Naive B cell (primary cell): ENCODE data around the gene TMEM74B. TPM values are rescaled to one million over a fixed set of nuclear protein-coding genes. Genes with fewer than 3 reads are reported as not detected.

Experiments
- ATAC-seq, 2 donors: fragments of 150-1000 bp; cut with Tn5 transposase; 2 replicates each; pipeline ENCODE4 v1.10.0; 2021; ENCODE audit warnings: low read depth in 2 of 2, mild to moderate bottlenecking in 2 of 2, moderate library complexity in 2 of 2
- DNase-seq: peaks from one replicate; pipeline ENCODE4 v3.0.0; 2022
- H3K27ac Mint-ChIP-seq, 6 donors: one replicate each; pipeline ENCODE4 v1.8.0; 2020 to 2022; ENCODE audit warnings: mild to moderate bottlenecking in 6 of 6, mixed read lengths in 6 of 6, moderate library complexity in 5 of 6, inconsistent platforms in 2 of 6
- H3K27me3 Mint-ChIP-seq, 3 donors: one replicate each; pipeline ENCODE4 v1.8.0; 2021 to 2022; ENCODE audit warnings: mixed read lengths in 3 of 3, mild to moderate bottlenecking in 1 of 3
- H3K36me3 Mint-ChIP-seq, 2 donors: one replicate each; pipeline ENCODE4 v1.8.0; 2020 to 2022; ENCODE audit warnings: mixed read lengths in 2 of 2, inconsistent platforms in 1 of 2, mild to moderate bottlenecking in 1 of 2
- H3K4me1 Mint-ChIP-seq, 3 donors: one replicate each; pipeline ENCODE4 v1.8.0; 2020 to 2022; ENCODE audit warnings: mixed read lengths in 3 of 3, inconsistent platforms in 1 of 3, mild to moderate bottlenecking in 1 of 3, moderate library complexity in 1 of 3
- H3K4me3 Mint-ChIP-seq, 8 donors: one replicate each; pipeline ENCODE4 v1.8.0; 2020 to 2022; ENCODE audit warnings: mild to moderate bottlenecking in 8 of 8, mixed read lengths in 8 of 8, moderate library complexity in 8 of 8, inconsistent platforms in 2 of 8
- H3K9me3 Mint-ChIP-seq, 7 donors: one replicate each; pipeline ENCODE4 v1.8.0; 2020 to 2022; ENCODE audit warnings: mixed read lengths in 7 of 7, mild to moderate bottlenecking in 5 of 7, inconsistent platforms in 2 of 7, moderate library complexity in 1 of 7
- polyA plus RNA-seq, 6 donors: library from polyadenylated mRNA; unstranded; fragments of 300-500 nt; fragmentation: Illumina TruSeq; gene quantifications; one replicate each; pipeline ENCODE4 v1.2.3, GENCODE V29; 2021; ENCODE audit warnings: low read depth in 6 of 6

The TMEM74B gene
- polyA plus RNA-seq, 6 donors from 2014 or later, result not detected

GRCh38 chr20:1212607-1213396 lies 28.0 kb upstream of the TMEM74B start:
- no peaks in the 10 kb centered on the region for H3K9me3 Mint-ChIP-seq
- H3K4me3 Mint-ChIP-seq, result peak overlapping the region in 1 of 8 donors; percentile 13
- no peaks in the 10 kb centered on the region for H3K36me3 Mint-ChIP-seq
- H3K27ac Mint-ChIP-seq, result peak overlapping the region in 1 of 6 donors; percentile 24
- peaks cover 0 to 6% (median 0%) of the 10 kb centered on the region in 3 donors for H3K4me1 Mint-ChIP-seq
- H3K27me3 Mint-ChIP-seq, result peaks cover 33 to 78% (median 58%) of the 10 kb centered on the region in 3 donors
- DNase-seq, result peak; percentile 41
- ATAC-seq, result peak; percentile 81 to 85

- ATAC-seq (no peak), DNase-seq (no peak)
- peaks cover 0 to 6% (median 0%) of the 10 kb centered on the region in 3 donors for H3K4me1 Mint-ChIP-seq
- H3K36me3 Mint-ChIP-seq, result no peaks in the 10 kb centered on the region
- no peak overlapping the region for H3K27ac Mint-ChIP-seq
- H3K4me3 Mint-ChIP-seq, result no peak overlapping the region
- H3K27me3 Mint-ChIP-seq, result peaks cover 33 to 76% (median 54%) of the 10 kb centered on the region in 3 donors
- peaks cover 0 to 3% (median 0%) of the 10 kb centered on the region in 7 donors for H3K9me3 Mint-ChIP-seq
These were observed 27.2 kb upstream of the TMEM74B start for GRCh38 chr20:1212023-1212422.

GRCh38 chr20:1210501-1210900 lies 25.7 kb upstream of the TMEM74B start:
- peaks cover 0 to 3% (median 0%) of the 10 kb centered on the region in 7 donors for H3K9me3 Mint-ChIP-seq
- H3K27ac Mint-ChIP-seq, result no peak overlapping the region
- ATAC-seq, result no peak
- DNase-seq, result no peak
- no peaks in the 10 kb centered on the region for H3K36me3 Mint-ChIP-seq
- peaks cover 0 to 6% (median 0%) of the 10 kb centered on the region in 3 donors for H3K4me1 Mint-ChIP-seq
- H3K27me3 Mint-ChIP-seq, result peaks cover 32 to 68% (median 52%) of the 10 kb centered on the region in 3 donors
- no peak overlapping the region for H3K4me3 Mint-ChIP-seq

- ATAC-seq, result no peak
- Mint-ChIP-seq H3K4me3 (peak overlapping the region in 1 of 8 donors; percentile 61), H3K36me3 (no peaks in the 10 kb centered on the region), H3K27ac (peak overlapping the region in 1 of 6 donors; percentile 47), H3K4me1 (peaks cover 0 to 6% (median 0%) of the 10 kb centered on the region in 3 donors), H3K9me3 (peaks cover 0 to 3% (median 0%) of the 10 kb centered on the region in 7 donors), H3K27me3 (peaks cover 28 to 66% (median 44%) of the 10 kb centered on the region in 3 donors)
- no peak for DNase-seq
These were observed 24.9 kb upstream of the TMEM74B start for GRCh38 chr20:1209447-1210387.

GRCh38 chr20:1207293-1207878 lies 22.6 kb upstream of the TMEM74B start:
- no peaks in the 10 kb centered on the region for H3K4me1 Mint-ChIP-seq
- ATAC-seq (no peak), DNase-seq (no peak)
- H3K36me3 Mint-ChIP-seq, result no peaks in the 10 kb centered on the region
- no peak overlapping the region for H3K27ac Mint-ChIP-seq
- no peak overlapping the region for H3K4me3 Mint-ChIP-seq
- H3K27me3 Mint-ChIP-seq, result peaks cover 30 to 53% (median 36%) of the 10 kb centered on the region in 3 donors
- H3K9me3 Mint-ChIP-seq, result peaks cover 0 to 3% (median 0%) of the 10 kb centered on the region in 7 donors

- DNase-seq, result no peak
- peaks cover 22 to 50% (median 27%) of the 10 kb centered on the region in 3 donors for H3K27me3 Mint-ChIP-seq
- peaks cover 0 to 3% (median 0%) of the 10 kb centered on the region in 7 donors for H3K9me3 Mint-ChIP-seq
- no peaks in the 10 kb centered on the region for H3K36me3 Mint-ChIP-seq
- no peak for ATAC-seq
- H3K27ac Mint-ChIP-seq, result no peak overlapping the region
- H3K4me3 Mint-ChIP-seq, result no peak overlapping the region
- no peaks in the 10 kb centered on the region for H3K4me1 Mint-ChIP-seq
These were observed 21.8 kb upstream of the TMEM74B start for GRCh38 chr20:1206366-1207148.

- H3K27ac Mint-ChIP-seq, result no peak overlapping the region
These were observed 21.0 kb upstream of the TMEM74B start for GRCh38 chr20:1205802-1206201.

GRCh38 chr20:1204576-1204975 lies 19.8 kb upstream of the TMEM74B start:
- H3K4me3 Mint-ChIP-seq, result no peak overlapping the region
- peaks cover 0 to 3% (median 0%) of the 10 kb centered on the region in 7 donors for H3K9me3 Mint-ChIP-seq
- H3K27me3 Mint-ChIP-seq, result peaks cover 10 to 33% (median 15%) of the 10 kb centered on the region in 3 donors
- H3K27ac Mint-ChIP-seq, result no peak overlapping the region
- ATAC-seq (no peak), DNase-seq (no peak)
- no peaks in the 10 kb centered on the region for H3K36me3 Mint-ChIP-seq
- no peaks in the 10 kb centered on the region for H3K4me1 Mint-ChIP-seq

More at GRCh38 chr20:1205802-1206201, 21.0 kb upstream of the TMEM74B start:
- H3K4me1 Mint-ChIP-seq, result no peaks in the 10 kb centered on the region
- no peak for ATAC-seq
- DNase-seq, result no peak
- H3K9me3 Mint-ChIP-seq, result peaks cover 0 to 3% (median 0%) of the 10 kb centered on the region in 7 donors
- H3K36me3 Mint-ChIP-seq, result no peaks in the 10 kb centered on the region
- H3K27me3 Mint-ChIP-seq, result peaks cover 20 to 43% (median 20%) of the 10 kb centered on the region in 3 donors
- H3K4me3 Mint-ChIP-seq, result no peak overlapping the region

- no peaks in the 10 kb centered on the region for H3K36me3 Mint-ChIP-seq
- peaks cover 0 to 3% (median 0%) of the 10 kb centered on the region in 7 donors for H3K9me3 Mint-ChIP-seq
- DNase-seq (no peak), ATAC-seq (no peak)
- H3K4me3 Mint-ChIP-seq, result no peak overlapping the region
- peak overlapping the region in 1 of 6 donors; percentile 66 for H3K27ac Mint-ChIP-seq
- no peaks in the 10 kb centered on the region for H3K4me1 Mint-ChIP-seq
- H3K27me3 Mint-ChIP-seq, result peaks cover 10 to 31% (median 15%) of the 10 kb centered on the region in 3 donors
These were observed 19.3 kb upstream of the TMEM74B start for GRCh38 chr20:1204113-1204512.

- H3K36me3 Mint-ChIP-seq, result no peaks in the 10 kb centered on the region
- no peaks in the 10 kb centered on the region for H3K4me1 Mint-ChIP-seq
- H3K4me3 Mint-ChIP-seq, result no peak overlapping the region
- DNase-seq (no peak), ATAC-seq (no peak)
- peaks cover 10 to 31% (median 12%) of the 10 kb centered on the region in 3 donors for H3K27me3 Mint-ChIP-seq
- H3K27ac Mint-ChIP-seq, result no peak overlapping the region
- peaks cover 0 to 3% (median 0%) of the 10 kb centered on the region in 7 donors for H3K9me3 Mint-ChIP-seq
These were observed 18.8 kb upstream of the TMEM74B start for GRCh38 chr20:1203630-1204029.

- Mint-ChIP-seq H3K4me1 (no peaks in the 10 kb centered on the region), H3K4me3 (no peak within 1 kb of the TSS), H3K27me3 (peaks cover 10 to 32% (median 12%) of the 10 kb centered on the region in 3 donors), H3K27ac (peak within 1 kb of the TSS in 1 of 6 donors; percentile 66), H3K9me3 (peaks cover 0 to 3% (median 0%) of the 10 kb centered on the region in 7 donors), H3K36me3 (no peaks in the 10 kb centered on the region)
- ATAC-seq, result no peak
- DNase-seq, result no peak
These were observed 18.2 kb upstream of the TMEM74B start, which contains the start of gene C20orf202 for GRCh38 chr20:1202762-1203504. TSS of gene C20orf202 (plus strand) at chr20:1203454. CDS start at chr20:1203586, 132 bp downstream.

- H3K4me3 Mint-ChIP-seq, result no peak overlapping the region
- no peak overlapping the region for H3K27ac Mint-ChIP-seq
- H3K27me3 Mint-ChIP-seq, result peaks cover 8 to 36% (median 10%) of the 10 kb centered on the region in 3 donors
- H3K36me3 Mint-ChIP-seq, result no peaks in the 10 kb centered on the region
- no peaks in the 10 kb centered on the region for H3K4me1 Mint-ChIP-seq
- peaks cover 0 to 12% (median 2%) of the 10 kb centered on the region in 7 donors for H3K9me3 Mint-ChIP-seq
- no peak for DNase-seq
- ATAC-seq, result no peak
These were observed 15.2 kb upstream of the TMEM74B start for GRCh38 chr20:1199964-1200363.
